Measurements from ENCODE around the gene C1QL1.

The C1QL1 gene

GRCh38 chr17:44915862-44916780 lies 52.0 kb downstream of the C1QL1 start:
- no peaks in the 10 kb centered on the region for H3K9me3 ChIP-seq
- H3K4me1 ChIP-seq: no peaks in the 10 kb centered on the region
- no peaks in the 10 kb centered on the region for H3K36me3 ChIP-seq (replicated peaks)
- in situ Hi-C loops (cut with MboI; ENCODE audit: low sequenced_read_pairs): no loop called here
- peaks cover 10% of the 10 kb centered on the region for H3K27me3 ChIP-seq (ENCODE audit: low read depth)
- no peak overlapping the region for H3K4me3 ChIP-seq
- DNase-seq (ENCODE audit: low spot score in 2 of 2): no peak

- Histone ChIP-seq H3K4me3 (no peak within 1 kb of the TSS), H3K36me3 (replicated peaks) (no peaks in the 10 kb centered on the region), H3K27me3 (ENCODE audit: low read depth) (peaks cover 10% of the 10 kb centered on the region), H3K9me3 (no peaks in the 10 kb centered on the region), H3K4me1 (no peaks in the 10 kb centered on the region)
- in situ Hi-C loops (cut with MboI; ENCODE audit: low sequenced_read_pairs): no loop called here
- no peak for DNase-seq (ENCODE audit: low spot score in 2 of 2)
Observed at GRCh38 chr17:44915321-44915726, 52.8 kb downstream of the C1QL1 start, which contains the start of gene GFAP. GFAP (minus strand) TSS chr17:44915500; CDS start chr17:44915486, 14 bp downstream.

GRCh38 chr17:44914698-44915271 lies 53.3 kb downstream of the C1QL1 start:
- in situ Hi-C loops (cut with MboI; ENCODE audit: low sequenced_read_pairs): loop anchor here (5.0 kb wide), 1 partner anchor 113 kb away; no protein-coding TSS in a partner anchor
- Histone ChIP-seq H3K36me3 (replicated peaks) (no peaks in the 10 kb centered on the region), H3K27me3 (ENCODE audit: low read depth) (peaks cover 10% of the 10 kb centered on the region), H3K4me3 (no peak overlapping the region), H3K4me1 (no peaks in the 10 kb centered on the region), H3K9me3 (no peaks in the 10 kb centered on the region)
- no peak for DNase-seq (ENCODE audit: low spot score in 2 of 2)

GRCh38 chr17:44914148-44914547 lies 54.0 kb downstream of the C1QL1 start:
- no peak for DNase-seq (ENCODE audit: low spot score in 2 of 2)
- no peaks in the 10 kb centered on the region for H3K4me1 ChIP-seq
- H3K27me3 ChIP-seq (ENCODE audit: low read depth): peaks cover 10% of the 10 kb centered on the region
- H3K4me3 ChIP-seq: no peak overlapping the region
- no peaks in the 10 kb centered on the region for H3K9me3 ChIP-seq
- H3K36me3 ChIP-seq (replicated peaks): no peaks in the 10 kb centered on the region
- in situ Hi-C loops (cut with MboI; ENCODE audit: low sequenced_read_pairs): loop anchor here (5.0 kb wide), 1 partner anchor 113 kb away; no protein-coding TSS in a partner anchor

GRCh38 chr17:44913676-44914075 lies 54.4 kb downstream of the C1QL1 start:
- Histone ChIP-seq H3K36me3 (replicated peaks) (no peaks in the 10 kb centered on the region), H3K9me3 (no peaks in the 10 kb centered on the region), H3K27me3 (ENCODE audit: low read depth) (peaks cover 10% of the 10 kb centered on the region), H3K4me3 (no peak overlapping the region), H3K4me1 (no peaks in the 10 kb centered on the region)
- in situ Hi-C loops (cut with MboI; ENCODE audit: low sequenced_read_pairs): loop anchor here (5.0 kb wide), 1 partner anchor 114 kb away; no protein-coding TSS in a partner anchor
- DNase-seq (ENCODE audit: low spot score in 2 of 2): no peak

- peaks cover 10% of the 10 kb centered on the region for H3K27me3 ChIP-seq (ENCODE audit: low read depth)
- H3K9me3 ChIP-seq: no peaks in the 10 kb centered on the region
- no peaks in the 10 kb centered on the region for H3K36me3 ChIP-seq (replicated peaks)
- in situ Hi-C loops (cut with MboI; ENCODE audit: low sequenced_read_pairs): loop anchor here (5.0 kb wide), 1 partner anchor 114 kb away; no protein-coding TSS in a partner anchor
- H3K4me3 ChIP-seq: no peak overlapping the region
- DNase-seq (ENCODE audit: low spot score in 2 of 2): no peak
- no peaks in the 10 kb centered on the region for H3K4me1 ChIP-seq
Observed at GRCh38 chr17:44912763-44913544, 55.1 kb downstream of the C1QL1 start.

GRCh38 chr17:44911133-44912001 lies 56.7 kb downstream of the C1QL1 start:
- H3K4me3 ChIP-seq: peak overlapping the region; percentile 10; the same call in 1 of the 2 replicates

GRCh38 chr17:44910231-44911106 lies 57.6 kb downstream of the C1QL1 start:
- Histone ChIP-seq H3K4me1 (no peaks in the 10 kb centered on the region), H3K36me3 (replicated peaks) (no peaks in the 10 kb centered on the region), H3K27me3 (ENCODE audit: low read depth) (peaks cover 10% of the 10 kb centered on the region), H3K4me3 (no peak overlapping the region), H3K9me3 (no peaks in the 10 kb centered on the region)
- DNase-seq (ENCODE audit: low spot score in 2 of 2): no peak
- in situ Hi-C loops (cut with MboI; ENCODE audit: low sequenced_read_pairs): loop anchor here (5.0 kb wide), 1 partner anchor 117 kb away; no protein-coding TSS in a partner anchor

More at GRCh38 chr17:44911133-44912001, 56.7 kb downstream of the C1QL1 start:
- no peaks in the 10 kb centered on the region for H3K4me1 ChIP-seq
- DNase-seq (ENCODE audit: low spot score in 2 of 2): peak; percentile 60 to 84
- in situ Hi-C loops (cut with MboI; ENCODE audit: low sequenced_read_pairs): loop anchor here (5.0 kb wide), 1 partner anchor 116 kb away; no protein-coding TSS in a partner anchor
- no peaks in the 10 kb centered on the region for H3K36me3 ChIP-seq (replicated peaks)
- H3K9me3 ChIP-seq: no peaks in the 10 kb centered on the region
- peaks cover 10% of the 10 kb centered on the region for H3K27me3 ChIP-seq (ENCODE audit: low read depth)
